Right atrium auricular region (tissue), 2 donors: ENCODE data around the gene PTX4. TPM values are rescaled to one million over a fixed set of nuclear protein-coding genes. Genes with fewer than 3 reads are reported as not detected.

Experiments used
- DNase-seq: peaks from one replicate; pipeline ENCODE4 v3.0.0-alpha.2; 2019; ENCODE audit warnings: low spot score
- H3K27ac ChIP-seq, 2 donors: fragments of 200-600 bp; sonication (generic); 1 replicate in 1 of 2; 2 replicates in 1 of 2; pipeline ENCODE4 v1.5.1; 2016 to 2019
- H3K27me3 ChIP-seq, 2 donors: fragments of 200-600 bp; sonication (generic); one replicate each; pipeline versions ENCODE4 v1.5.1 to v1.6.0; 2017 to 2019
- H3K36me3 ChIP-seq: fragments of 200-600 bp; sonication (generic); one replicate; pipeline ENCODE4 v1.5.1; 2016
- H3K4me1 ChIP-seq, 2 donors: fragments of 200-600 bp; sonication (generic); one replicate each; pipeline versions ENCODE4 v1.5.1 to v1.6.0; 2017 to 2019
- H3K4me3 ChIP-seq, 2 donors: fragments of 200-600 bp; sonication (generic); 1 replicate in 1 of 2; 2 replicates in 1 of 2; pipeline ENCODE4 v1.5.1; 2017 to 2019; ENCODE audit warnings: mild to moderate bottlenecking in 1 of 2, moderate library complexity in 1 of 2
- H3K9me3 ChIP-seq, 2 donors: fragments of 200-600 bp; sonication (generic); one replicate each; pipeline ENCODE4 v1.5.1; 2019
- CTCF ChIP-seq, 2 donors: fragments of 200-600 bp; sonication (generic); IDR thresholded peaks; one replicate each; pipeline ENCODE4 v1.5.1; 2019; ENCODE audit warnings: antibody characterized with exemption in 2 of 2
- total RNA-seq, 2 donors: library from RNA; depleted of rRNA; stranded (reverse); fragments of >200 nt; gene quantifications; one replicate each; pipeline ENCODE4 v1.1.0, GENCODE V29; 2016

Gene PTX4
- total RNA-seq, 2 donors from 2014 or later, result 0.24 TPM; not detected in 1

- no peak for DNase-seq
Measured at GRCh38 chr16:1501630-1502029, 12.9 kb upstream of the PTX4 start.

GRCh38 chr16:1500465-1501150, 11.9 kb upstream of the PTX4 start:
- Histone ChIP-seq H3K4me1 (peaks cover 0 to 3% of the 10 kb centered on the region in 2 donors), H3K27me3 (no peaks in the 10 kb centered on the region), H3K9me3 (no peaks in the 10 kb centered on the region), H3K27ac (no peak overlapping the region), H3K36me3 (peaks cover 82% of the 10 kb centered on the region), H3K4me3 (no peak overlapping the region)
- DNase-seq, result no peak
- no peak for TF ChIP-seq CTCF (IDR thresholded peaks at IDR 0.05)

More at GRCh38 chr16:1501630-1502029, 12.9 kb upstream of the PTX4 start:
- Histone ChIP-seq H3K4me1 (no peaks in the 10 kb centered on the region), H3K36me3 (peaks cover 75% of the 10 kb centered on the region), H3K9me3 (no peaks in the 10 kb centered on the region), H3K4me3 (no peak overlapping the region), H3K27me3 (no peaks in the 10 kb centered on the region), H3K27ac (no peak overlapping the region)
- no peak for TF ChIP-seq CTCF (IDR thresholded peaks at IDR 0.05)

- no peak overlapping the region for H3K27ac ChIP-seq
Measured at GRCh38 chr16:1499756-1500464, 11.2 kb upstream of the PTX4 start.

GRCh38 chr16:1498899-1499676, 10.3 kb upstream of the PTX4 start:
- Histone ChIP-seq H3K4me3 (no peak overlapping the region), H3K36me3 (peaks cover 84% of the 10 kb centered on the region), H3K27ac (no peak overlapping the region), H3K9me3 (no peaks in the 10 kb centered on the region), H3K4me1 (peaks cover 0 to 18% of the 10 kb centered on the region in 2 donors), H3K27me3 (no peaks in the 10 kb centered on the region)
- TF ChIP-seq CTCF (IDR thresholded peaks at IDR 0.05), result no peak
- DNase-seq, result no peak

More at GRCh38 chr16:1499756-1500464, 11.2 kb upstream of the PTX4 start:
- H3K4me1 ChIP-seq, result peaks cover 0 to 10% of the 10 kb centered on the region in 2 donors
- H3K27me3 ChIP-seq, result no peaks in the 10 kb centered on the region
- no peak for DNase-seq
- peaks cover 84% of the 10 kb centered on the region for H3K36me3 ChIP-seq
- H3K4me3 ChIP-seq, result no peak overlapping the region
- H3K9me3 ChIP-seq, result no peaks in the 10 kb centered on the region
- TF ChIP-seq CTCF (IDR thresholded peaks at IDR 0.05), result no peak

- no peak for TF ChIP-seq CTCF (IDR thresholded peaks at IDR 0.05)
- Histone ChIP-seq H3K4me3 (no peak overlapping the region), H3K36me3 (peaks cover 65% of the 10 kb centered on the region), H3K27me3 (no peaks in the 10 kb centered on the region), H3K27ac (no peak overlapping the region), H3K9me3 (no peaks in the 10 kb centered on the region), H3K4me1 (peaks cover 0 to 30% of the 10 kb centered on the region in 2 donors)
- DNase-seq, result no peak
Measured at GRCh38 chr16:1497014-1497598, 8.4 kb upstream of the PTX4 start.
